B cell (primary cell): ENCODE measurements around the gene PSME3.

ENCODE experiments used
- CTCF ChIP-seq: fragments of 200-600 bp; IDR thresholded peaks from one replicate; pipeline ENCODE4 v1.8.0; 2022; ENCODE audit warnings: antibody characterized with exemption, mild to moderate bottlenecking
- EZH2 ChIP-seq: IDR thresholded peaks from 2 replicates; pipeline ENCODE4 v1.6.1; 2012; ENCODE audit warnings: borderline replicate concordance, low read depth, mild to moderate bottlenecking, moderate library complexity, low read length; ENCODE audit not compliant: insufficient read depth, poor library complexity, severe bottlenecking

GRCh38 chr17:42798011-42798382 lies 35.2 kb upstream of the PSME3 start:
- no peak for TF ChIP-seq CTCF
- TF ChIP-seq EZH2 = no peak
